ENCODE results near the gene YTHDF2.
A peak's percentile ranks its signal among the peaks of the same experiment; 100 is the strongest.

Gene YTHDF2

DNA sequence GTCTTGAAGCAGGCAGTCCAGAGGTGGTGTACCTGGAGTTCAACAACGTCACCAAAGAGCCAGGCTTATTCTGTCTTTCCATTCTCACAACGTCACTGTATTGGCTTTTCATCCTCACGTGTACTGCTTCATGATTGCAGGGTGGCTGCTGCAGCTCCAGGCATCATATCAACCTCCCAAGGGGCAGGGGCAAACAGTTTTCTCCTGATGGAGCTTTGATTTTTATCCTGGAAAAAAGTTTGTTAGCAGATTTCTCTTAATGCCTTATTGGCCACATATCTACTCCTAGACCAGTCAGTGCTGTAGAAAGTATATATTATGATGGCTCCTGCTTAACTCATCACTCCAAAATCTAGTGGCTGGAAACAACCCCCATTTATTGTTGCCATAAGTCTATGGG lies 66.9 kb downstream of the YTHDF2 start:
- no peaks in the 10 kb centered on the region for H3K4me1 ChIP-seq (ENCODE audit: control insufficient read depth, insufficient read depth, low read length)
- no peaks in the 10 kb centered on the region for H3K9me3 ChIP-seq (ENCODE audit: control insufficient read depth, insufficient read depth, low read depth, low read length)
- H3K4me3 ChIP-seq (ENCODE audit: low read depth, low read length), result no peak overlapping the region
- no peak overlapping the region for H3K27ac ChIP-seq (ENCODE audit: extremely low read depth, low read depth, low read length)
- TF ChIP-seq ZBTB26 (tag by site-specific recombination; optimal IDR thresholded peaks at IDR 0.05) (no peak), PATZ1 (tag by site-specific recombination; IDR thresholded peaks at IDR 0.05) (no peak), AEBP2 (tag by site-specific recombination; IDR thresholded peaks at IDR 0.05; ENCODE audit: borderline replicate concordance) (no peak), KLF1 (tag by site-specific recombination; IDR thresholded peaks at IDR 0.05) (no peak), ZNF501 (tag by site-specific recombination; IDR thresholded peaks at IDR 0.05) (no peak), ZNF600 (tag by site-specific recombination; IDR thresholded peaks at IDR 0.05) (no peak), ZFP3 (tag by site-specific recombination; IDR thresholded peaks at IDR 0.05; ENCODE audit: low read depth) (no peak), ZNF341 (tag by site-specific recombination; IDR thresholded peaks at IDR 0.05; ENCODE audit: low read depth) (no peak), TRIM28 (IDR thresholded peaks at IDR 0.05; ENCODE audit: borderline replicate concordance, low read length) (no peak)
- TF ChIP-seq, protein P1, sequence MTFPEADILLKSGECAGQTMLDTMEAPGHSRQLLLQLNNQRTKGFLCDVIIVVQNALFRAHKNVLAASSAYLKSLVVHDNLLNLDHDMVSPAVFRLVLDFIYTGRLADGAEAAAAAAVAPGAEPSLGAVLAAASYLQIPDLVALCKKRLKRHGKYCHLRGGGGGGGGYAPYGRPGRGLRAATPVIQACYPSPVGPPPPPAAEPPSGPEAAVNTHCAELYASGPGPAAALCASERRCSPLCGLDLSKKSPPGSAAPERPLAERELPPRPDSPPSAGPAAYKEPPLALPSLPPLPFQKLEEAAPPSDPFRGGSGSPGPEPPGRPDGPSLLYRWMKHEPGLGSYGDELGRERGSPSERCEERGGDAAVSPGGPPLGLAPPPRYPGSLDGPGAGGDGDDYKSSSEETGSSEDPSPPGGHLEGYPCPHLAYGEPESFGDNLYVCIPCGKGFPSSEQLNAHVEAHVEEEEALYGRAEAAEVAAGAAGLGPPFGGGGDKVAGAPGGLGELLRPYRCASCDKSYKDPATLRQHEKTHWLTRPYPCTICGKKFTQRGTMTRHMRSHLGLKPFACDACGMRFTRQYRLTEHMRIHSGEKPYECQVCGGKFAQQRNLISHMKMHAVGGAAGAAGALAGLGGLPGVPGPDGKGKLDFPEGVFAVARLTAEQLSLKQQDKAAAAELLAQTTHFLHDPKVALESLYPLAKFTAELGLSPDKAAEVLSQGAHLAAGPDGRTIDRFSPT (tag by site-specific recombination; IDR thresholded peaks at IDR 0.05), result no peak
- no peaks in the 10 kb centered on the region for H3K36me3 ChIP-seq (ENCODE audit: control insufficient read depth in 2 of 2, insufficient read depth in 1 of 2, low read length in 2 of 2)
- ChIA-PET POLR2A (interaction anchor here (0.6 kb wide), 1 partner anchor 396 kb away, joined by 4 read pairs; no protein-coding TSS in a partner anchor), CTCF (no interaction called here)

DNA sequence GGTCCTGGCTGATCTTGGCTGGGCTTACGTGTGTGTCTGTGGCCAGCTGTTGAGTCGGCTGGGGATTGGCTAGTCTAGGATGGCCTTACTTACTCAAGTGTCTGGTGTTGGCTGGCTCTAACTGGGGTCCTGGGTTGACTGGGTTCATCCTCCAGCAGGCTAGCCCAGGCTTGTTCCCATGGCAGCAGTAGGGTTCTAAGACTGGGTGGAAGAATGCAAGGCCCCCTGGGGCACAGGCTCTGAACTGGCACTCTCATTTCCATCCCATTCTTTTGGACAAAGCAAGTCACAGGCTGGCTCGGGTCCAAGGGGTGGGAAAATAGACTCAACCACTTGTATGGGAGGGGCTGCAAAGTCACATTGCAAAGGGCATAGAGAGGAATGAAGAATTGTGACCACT lies 67.3 kb downstream of the YTHDF2 start:
- no peaks in the 10 kb centered on the region for H3K4me1 ChIP-seq (ENCODE audit: control insufficient read depth, insufficient read depth, low read length)
- no peak for TF ChIP-seq ZNF423 (tag by site-specific recombination; IDR thresholded peaks at IDR 0.05)
- TF ChIP-seq, protein P2, sequence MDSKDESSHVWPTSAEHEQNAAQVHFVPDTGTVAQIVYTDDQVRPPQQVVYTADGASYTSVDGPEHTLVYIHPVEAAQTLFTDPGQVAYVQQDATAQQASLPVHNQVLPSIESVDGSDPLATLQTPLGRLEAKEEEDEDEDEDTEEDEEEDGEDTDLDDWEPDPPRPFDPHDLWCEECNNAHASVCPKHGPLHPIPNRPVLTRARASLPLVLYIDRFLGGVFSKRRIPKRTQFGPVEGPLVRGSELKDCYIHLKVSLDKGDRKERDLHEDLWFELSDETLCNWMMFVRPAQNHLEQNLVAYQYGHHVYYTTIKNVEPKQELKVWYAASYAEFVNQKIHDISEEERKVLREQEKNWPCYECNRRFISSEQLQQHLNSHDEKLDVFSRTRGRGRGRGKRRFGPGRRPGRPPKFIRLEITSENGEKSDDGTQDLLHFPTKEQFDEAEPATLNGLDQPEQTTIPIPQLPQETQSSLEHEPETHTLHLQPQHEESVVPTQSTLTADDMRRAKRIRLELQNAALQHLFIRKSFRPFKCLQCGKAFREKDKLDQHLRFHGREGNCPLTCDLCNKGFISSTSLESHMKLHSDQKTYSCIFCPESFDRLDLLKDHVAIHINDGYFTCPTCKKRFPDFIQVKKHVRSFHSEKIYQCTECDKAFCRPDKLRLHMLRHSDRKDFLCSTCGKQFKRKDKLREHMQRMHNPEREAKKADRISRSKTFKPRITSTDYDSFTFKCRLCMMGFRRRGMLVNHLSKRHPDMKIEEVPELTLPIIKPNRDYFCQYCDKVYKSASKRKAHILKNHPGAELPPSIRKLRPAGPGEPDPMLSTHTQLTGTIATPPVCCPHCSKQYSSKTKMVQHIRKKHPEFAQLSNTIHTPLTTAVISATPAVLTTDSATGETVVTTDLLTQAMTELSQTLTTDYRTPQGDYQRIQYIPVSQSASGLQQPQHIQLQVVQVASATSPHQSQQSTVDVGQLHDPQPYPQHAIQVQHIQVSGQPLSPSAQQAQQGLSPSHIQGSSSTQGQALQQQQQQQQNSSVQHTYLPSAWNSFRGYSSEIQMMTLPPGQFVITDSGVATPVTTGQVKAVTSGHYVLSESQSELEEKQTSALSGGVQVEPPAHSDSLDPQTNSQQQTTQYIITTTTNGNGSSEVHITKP (tag by site-specific recombination; IDR thresholded peaks at IDR 0.05), result 0 out of 2 replicates have a peak, but pooled peaks have one; percentile 19
- POLR2A ChIA-PET, result no interaction called here

More for the DNA sequence above, 67.3 kb downstream of the YTHDF2 start:
- no peaks in the 10 kb centered on the region for H3K36me3 ChIP-seq (ENCODE audit: control insufficient read depth in 2 of 2, insufficient read depth in 1 of 2, low read length in 2 of 2)
- H3K4me3 ChIP-seq (ENCODE audit: low read depth, low read length), result no peak overlapping the region
- no peaks in the 10 kb centered on the region for H3K9me3 ChIP-seq (ENCODE audit: control insufficient read depth, insufficient read depth, low read depth, low read length)
- no peak overlapping the region for H3K27ac ChIP-seq (ENCODE audit: extremely low read depth, low read depth, low read length)
- CTCF ChIA-PET, result no interaction called here
